MM.1S (cell line): ENCODE results near the gene SERPINB7.

Experiments used
- DNase-seq: peaks from one replicate; pipeline ENCODE4 v3.0.0-alpha.2; 2015
- H2AFZ ChIP-seq: fragments of 300-600 bp; sonication (generic); 2 replicates; pipeline ENCODE4 v1.6.0; 2016; ENCODE audit warnings: antibody characterized with exemption, low read length
- H3F3A ChIP-seq: fragments of 300-600 bp; sonication (generic); 2 replicates; pipeline ENCODE4 v1.6.1; 2016; ENCODE audit warnings: mild to moderate bottlenecking, antibody characterized with exemption, low read length, moderate library complexity, mixed read lengths; ENCODE audit not compliant: insufficient read depth
- H3K27ac ChIP-seq: fragments of 300-600 bp; sonication (generic); 2 replicates; pipeline ENCODE4 v1.5.1; 2016; ENCODE audit warnings: mild to moderate bottlenecking, low read length
- H3K27me3 ChIP-seq: fragments of 300-600 bp; sonication (generic); replicated peaks from 2 replicates; pipeline ENCODE4 v1.6.0; 2016; ENCODE audit warnings: low read length; ENCODE audit not compliant: insufficient read depth
- H3K36me3 ChIP-seq: fragments of 300-600 bp; sonication (generic); replicated peaks from 2 replicates; pipeline ENCODE4 v1.6.1; 2016; ENCODE audit warnings: mild to moderate bottlenecking, low read length, mixed read lengths; ENCODE audit not compliant: insufficient read depth
- H3K4me1 ChIP-seq: fragments of 300-600 bp; sonication (generic); 2 replicates; pipeline ENCODE4 v1.6.1; 2016; ENCODE audit warnings: low read length, mixed read lengths
- H3K4me2 ChIP-seq: fragments of 300-600 bp; sonication (generic); 2 replicates; pipeline ENCODE4 v1.6.0; 2016; ENCODE audit warnings: low read depth, low read length
- H3K4me3 ChIP-seq: fragments of 300-600 bp; sonication (generic); 2 replicates; pipeline ENCODE4 v1.5.1; 2016; ENCODE audit warnings: low read length, mixed read lengths
- H3K79me2 ChIP-seq: fragments of 300-600 bp; sonication (generic); 2 replicates; pipeline ENCODE4 v1.6.1; 2016; ENCODE audit warnings: mixed run types, low read length, mixed read lengths
- H3K9ac ChIP-seq: fragments of 300-600 bp; sonication (generic); 2 replicates; pipeline ENCODE4 v1.6.1; 2016; ENCODE audit warnings: low read length, mixed read lengths
- H3K9me2 ChIP-seq: fragments of 300-600 bp; sonication (generic); replicated peaks from 2 replicates; pipeline ENCODE4 v1.6.1; 2016; ENCODE audit warnings: mild to moderate bottlenecking, low read length, mixed read lengths; ENCODE audit not compliant: insufficient read depth
- H3K9me3 ChIP-seq: fragments of 300-600 bp; sonication (generic); replicated peaks from 2 replicates; pipeline ENCODE4 v1.6.1; 2016; ENCODE audit warnings: mild to moderate bottlenecking, low read length, mixed read lengths; ENCODE audit not compliant: insufficient read depth
- H4K20me1 ChIP-seq: fragments of 300-600 bp; sonication (generic); 2 replicates; pipeline ENCODE4 v1.6.1; 2016; ENCODE audit warnings: mild to moderate bottlenecking, low read length, moderate library complexity, mixed read lengths; ENCODE audit not compliant: insufficient read depth
- CTCF ChIP-seq: fragments of 300-600 bp; sonication (generic); IDR thresholded peaks from 2 replicates; pipeline ENCODE4 v1.5.1; 2016; ENCODE audit warnings: antibody characterized with exemption, low read length, mixed read lengths
- EZH2 ChIP-seq: fragments of 300-600 bp; sonication (generic); optimal IDR thresholded peaks from 2 replicates; pipeline ENCODE3; 2017; ENCODE audit warnings: low read depth, mild to moderate bottlenecking, antibody characterized with exemption, low read length, mixed read lengths
- EZH2phosphoT487 ChIP-seq: fragments of 300-600 bp; sonication (generic); IDR thresholded peaks from 2 replicates; pipeline ENCODE4 v1.6.1; 2018; ENCODE audit warnings: antibody characterized with exemption, low read length

The SERPINB7 gene

DNA sequence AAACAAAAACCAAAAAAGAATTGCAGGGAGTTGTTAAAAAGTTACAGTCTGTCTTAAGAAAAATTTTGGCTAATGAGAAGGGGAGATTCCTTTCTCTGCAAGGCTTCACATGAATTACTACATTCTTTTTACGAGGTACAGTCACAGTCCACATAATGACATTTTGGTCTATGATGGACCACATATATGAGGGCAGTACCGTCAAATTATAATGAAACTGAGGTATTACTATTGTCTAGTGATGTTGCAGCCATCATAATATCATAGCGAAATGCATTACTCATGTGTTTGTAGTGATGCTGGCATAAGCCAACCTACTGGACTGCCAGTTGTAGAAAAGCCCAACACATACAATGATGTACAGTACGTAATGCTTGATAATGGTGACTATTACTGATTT is 12.5 kb downstream of the SERPINB7 start:
- Histone ChIP-seq H3K4me2 (no peak overlapping the region), H3K36me3 (no peaks in the 10 kb centered on the region), H3K9me2 (no peaks in the 10 kb centered on the region), H3K4me3 (no peak overlapping the region), H3F3A (no peaks in the 10 kb centered on the region), H3K9ac (no peak overlapping the region), H3K27me3 (no peaks in the 10 kb centered on the region), H3K27ac (no peak overlapping the region), H2AFZ (no peak overlapping the region), H3K4me1 (no peaks in the 10 kb centered on the region), H3K9me3 (no peaks in the 10 kb centered on the region), H3K79me2 (no peaks in the 10 kb centered on the region), H4K20me1 (no peaks in the 10 kb centered on the region)
- no peak for DNase-seq
- no peak for TF ChIP-seq EZH2phosphoT487
- no peak for TF ChIP-seq EZH2
- no peak for TF ChIP-seq CTCF

- H3K36me3 ChIP-seq, result no peaks in the 10 kb centered on the region
- no peaks in the 10 kb centered on the region for H3K79me2 ChIP-seq
- no peak overlapping the region for H3K4me3 ChIP-seq
- TF ChIP-seq EZH2 (no peak), EZH2phosphoT487 (no peak), CTCF (no peak)
- H3K9ac ChIP-seq, result no peak overlapping the region
- no peaks in the 10 kb centered on the region for H3K9me3 ChIP-seq
- no peak for DNase-seq
- no peaks in the 10 kb centered on the region for H4K20me1 ChIP-seq
- H3K27me3 ChIP-seq, result no peaks in the 10 kb centered on the region
- H2AFZ ChIP-seq, result no peak overlapping the region
- no peak overlapping the region for H3K4me2 ChIP-seq
- H3K9me2 ChIP-seq, result no peaks in the 10 kb centered on the region
- H3K4me1 ChIP-seq, result no peaks in the 10 kb centered on the region
- no peak overlapping the region for H3K27ac ChIP-seq
- H3F3A ChIP-seq, result no peaks in the 10 kb centered on the region
These were observed 13.4 kb downstream of the SERPINB7 start for GRCh38 chr18:63788447-63789096.

- Histone ChIP-seq H3K9ac (no peak overlapping the region), H2AFZ (no peak overlapping the region), H3K9me2 (no peaks in the 10 kb centered on the region), H3K27ac (no peak overlapping the region), H3K4me3 (no peak overlapping the region), H3F3A (no peaks in the 10 kb centered on the region), H4K20me1 (no peaks in the 10 kb centered on the region), H3K4me2 (no peak overlapping the region), H3K4me1 (no peaks in the 10 kb centered on the region), H3K79me2 (no peaks in the 10 kb centered on the region), H3K36me3 (no peaks in the 10 kb centered on the region), H3K27me3 (no peaks in the 10 kb centered on the region), H3K9me3 (no peaks in the 10 kb centered on the region)
- TF ChIP-seq EZH2, result no peak
- no peak for TF ChIP-seq CTCF
- TF ChIP-seq EZH2phosphoT487, result no peak
- no peak for DNase-seq
These were observed 14.1 kb downstream of the SERPINB7 start for GRCh38 chr18:63789327-63789726.
